Lower leg skin (tissue), 4 donors: Measurements from ENCODE around the gene SPAAR. TPM values are rescaled to one million over a fixed set of nuclear protein-coding genes. Genes with fewer than 3 reads are reported as not detected.

ENCODE experiments used
- DNase-seq, 2 donors: peaks; one replicate each; pipeline ENCODE4 v3.0.0-alpha.2; 2019; ENCODE audit warnings: low spot score in 2 of 2
- H3K4me3 ChIP-seq: fragments of 200-600 bp; sonication (generic); 2 replicates; pipeline ENCODE4 v1.5.1; 2017; ENCODE audit warnings: mild to moderate bottlenecking, low read depth; ENCODE audit not compliant: poor library complexity, severe bottlenecking
- CTCF ChIP-seq, 3 donors: fragments of 450-650 bp; IDR thresholded peaks; one replicate each; pipeline ENCODE4 v1.5.1; 2016; ENCODE audit warnings: antibody characterized with exemption in 3 of 3, mild to moderate bottlenecking in 3 of 3, moderate library complexity in 2 of 3
- POLR2A ChIP-seq, 2 donors: fragments of 450-650 bp; IDR thresholded peaks; one replicate each; pipeline ENCODE4 v1.6.1; 2016 to 2017; ENCODE audit warnings: antibody characterized with exemption in 2 of 2, mild to moderate bottlenecking in 1 of 2, moderate library complexity in 1 of 2
- WGBS, 2 donors: methylation state at CpG; one replicate each; pipeline ENCODE4 v1.1.5; 2018; 5-methylcytosine and 5-hydroxymethylcytosine counted together
- intact Hi-C: fragments of 100-400 bp; cut with DNase I; formaldehyde crosslinking; loops from one replicate; pipeline ENCODE4 v1.15.0; 2023; ENCODE audit warnings: low total_unique reads
- total RNA-seq, 4 donors: library from RNA; depleted of rRNA; stranded (reverse); fragments of >200 nt; gene quantifications; one replicate each; pipeline ENCODE4 v1.1.0, GENCODE V29; 2016

The SPAAR gene
- total RNA-seq, 4 donors from 2014 or later, result 0.66 to 1.5 (median 0.95) TPM

- intact Hi-C loops, result no loop called here
- WGBS, 2 donors, result 63% methylated on average over 8 of the region's 8 CpGs
- DNase-seq, result no peak
- no peak overlapping the region for H3K4me3 ChIP-seq
- TF ChIP-seq POLR2A (IDR thresholded peaks at IDR 0.05) (no peak), CTCF (IDR thresholded peaks at IDR 0.05) (no peak)
Measured at GRCh38 chr9:35905051-35905781, 4.1 kb upstream of the SPAAR start.

- no peak within 1 kb of the TSS for H3K4me3 ChIP-seq
- 59 to 61% methylated on average over 27 to 28 of the region's 30 CpGs for WGBS, 2 donors
- peak; percentile 87 to 97 for DNase-seq
- TF ChIP-seq POLR2A (IDR thresholded peaks at IDR 0.05) (no peak), CTCF (IDR thresholded peaks at IDR 0.05) (no peak)
- intact Hi-C loops, result no loop called here
Measured at GRCh38 chr9:35905912-35906679, 3.2 kb upstream of the SPAAR start, which contains the start of gene HRCT1. Gene HRCT1 (plus strand): TSS chr9:35906202. CDS start chr9:35906288, 86 bp downstream.

- peak; percentile 70 to 93 for DNase-seq
- TF ChIP-seq POLR2A (IDR thresholded peaks at IDR 0.05) (no peak), CTCF (IDR thresholded peaks at IDR 0.05) (no peak)
- H3K4me3 ChIP-seq, result no peak overlapping the region
- intact Hi-C loops, result no loop called here
- WGBS, 2 donors, result 43 to 48% methylated on average over 14 of the region's 14 CpGs
Measured at GRCh38 chr9:35906923-35907699, 2.2 kb upstream of the SPAAR start.

GRCh38 chr9:35907711-35908503, 1.4 kb upstream of the SPAAR start:
- DNase-seq, result peak; percentile 67 to 93
- 33 to 34% methylated on average over 13 of the region's 13 CpGs for whole genome bisulfite sequencing, 2 donors
- no peak overlapping the region for H3K4me3 ChIP-seq
- intact Hi-C loops, result no loop called here
- TF ChIP-seq POLR2A (IDR thresholded peaks at IDR 0.05) (no peak), CTCF (IDR thresholded peaks at IDR 0.05) (no peak)

GRCh38 chr9:35908504-35909125, 675 bp upstream of the SPAAR start:
- no peak overlapping the region for H3K4me3 ChIP-seq

More at GRCh38 chr9:35908504-35909125, 675 bp upstream of the SPAAR start:
- intact Hi-C loops, result no loop called here
- DNase-seq, result peak in 1 of 2 donors; percentile 85
- WGBS, 2 donors, result 47 to 65% methylated on average over 9 of the region's 9 CpGs
- TF ChIP-seq CTCF (IDR thresholded peaks at IDR 0.05), result no peak
- no peak for TF ChIP-seq POLR2A (IDR thresholded peaks at IDR 0.05)
